ENCODE measurements around the gene SETMAR. TPM values are rescaled to one million over a fixed set of nuclear protein-coding genes. Genes with fewer than 3 reads are reported as not detected.

Gene SETMAR
- total RNA-seq = 10 to 100 TPM; 11.3 to 15.4 (median 13.2) TPM
- long read RNA-seq, donor 1, partial matches to known transcripts = 1 of 6 reads
- long read RNA-seq, donor 1, other reads (novel, unspliced or antisense) = 4 of 6 reads
- long read RNA-seq, donor 2, partial matches to known transcripts = 0 of 6 reads
- long read RNA-seq, donor 2, other reads (novel, unspliced or antisense) = 4 of 6 reads

DNA sequence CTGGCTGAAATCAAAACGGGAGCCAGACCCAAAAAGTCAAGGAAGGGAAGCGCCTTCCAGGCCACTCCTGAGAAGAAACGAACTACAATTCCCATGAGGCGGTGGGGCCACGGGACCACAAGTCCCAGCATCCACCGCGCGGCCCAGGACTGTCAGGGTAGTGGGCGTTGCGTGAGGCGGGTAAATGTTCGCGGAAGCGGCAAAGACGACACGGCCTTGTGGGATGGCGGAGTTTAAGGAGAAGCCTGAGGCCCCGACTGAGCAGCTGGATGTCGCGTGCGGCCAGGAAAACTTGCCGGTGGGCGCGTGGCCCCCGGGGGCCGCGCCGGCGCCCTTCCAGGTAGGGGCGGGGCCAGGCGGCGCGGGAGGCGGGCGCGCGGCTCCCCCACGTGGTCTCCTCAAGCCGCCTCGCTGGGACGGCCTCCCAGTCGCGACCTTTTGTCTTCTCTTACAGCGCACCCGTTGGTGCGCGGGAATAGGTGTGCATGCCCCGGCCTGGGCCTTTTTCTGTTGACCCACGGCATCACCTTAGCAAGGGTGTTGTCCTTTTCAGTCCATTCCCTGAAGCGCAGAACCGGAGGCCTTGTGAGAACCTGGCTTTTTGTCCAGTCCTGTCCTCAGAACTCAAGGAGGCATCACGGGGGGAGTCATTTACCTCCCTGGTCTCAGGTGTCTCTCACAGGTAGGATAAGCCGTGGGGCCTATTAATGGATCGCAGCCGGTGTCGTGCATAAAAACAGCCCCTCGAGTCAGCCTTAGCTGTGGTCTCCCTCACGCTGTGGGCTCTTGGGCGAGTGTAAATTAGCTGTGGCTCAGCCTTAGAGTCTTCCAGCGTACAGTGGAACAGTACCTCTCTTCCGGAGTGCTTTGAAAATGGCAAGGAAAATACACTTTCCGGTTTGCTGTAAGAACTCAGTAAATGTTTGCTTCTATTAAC is at the start of gene SETMAR:
TSS of gene SETMAR (plus strand) at position 183 of the 937 bp plus-strand sequence. CDS start at position 185, 2 bp downstream.
- intact Hi-C loops (cut with DNase I, micrococcal nuclease) = no loop called here
- peak within 1 kb of the TSS; percentile 43 for H3K4me3 ChIP-seq

GRCh38 chr3:4261406-4261805 is 41.8 kb upstream of the SETMAR start:
- no peak overlapping the region for H3K4me3 ChIP-seq
- ATAC-seq = no peak
- DNase-seq = no peak
- no peak for TF ChIP-seq CTCF (IDR thresholded peaks at IDR 0.05)
- H3K9me3 ChIP-seq = no peaks in the 10 kb centered on the region
- intact Hi-C loops (cut with DNase I, micrococcal nuclease) = no loop called here
- H3K36me3 ChIP-seq (ENCODE audit: low read depth) = no peaks in the 10 kb centered on the region
- H3K4me1 ChIP-seq (ENCODE audit: low read depth) = no peaks in the 10 kb centered on the region

More for the DNA sequence above, at the start of gene SETMAR:
- no peak for TF ChIP-seq CTCF (IDR thresholded peaks at IDR 0.05)
- ATAC-seq (peak; percentile 98), DNase-seq (peak; percentile 91 to 94 (median 93))
- H3K36me3 ChIP-seq (ENCODE audit: low read depth) = no peaks in the 10 kb centered on the region
- peaks cover 7% of the 10 kb centered on the region for H3K4me1 ChIP-seq (ENCODE audit: low read depth)
- H3K9me3 ChIP-seq = no peaks in the 10 kb centered on the region

DNA sequence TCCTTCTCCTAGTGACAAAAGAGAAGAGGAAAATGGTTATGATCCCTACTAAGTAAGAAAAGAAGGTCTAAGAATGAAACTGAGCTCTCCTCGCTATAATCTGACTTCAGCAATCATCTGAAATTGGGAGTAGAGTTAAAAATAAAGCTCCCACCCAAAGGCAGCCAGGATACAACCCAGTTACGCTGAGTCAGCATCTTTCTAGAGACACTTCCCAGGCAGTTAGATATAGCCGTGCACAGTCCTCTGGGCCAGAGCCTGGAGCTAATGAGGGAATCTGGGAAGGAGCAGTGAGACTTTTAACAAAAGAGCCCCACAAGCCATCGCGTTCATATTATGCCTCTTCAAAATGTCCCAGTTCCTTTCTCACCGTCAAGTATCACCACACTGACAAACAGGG is 39.1 kb upstream of the SETMAR start:
- Histone ChIP-seq H3K4me3 (no peak overlapping the region), H3K9me3 (no peaks in the 10 kb centered on the region), H3K36me3 (ENCODE audit: low read depth) (no peaks in the 10 kb centered on the region), H3K4me1 (ENCODE audit: low read depth) (no peaks in the 10 kb centered on the region)
- ATAC-seq = no peak
- TF ChIP-seq CTCF (IDR thresholded peaks at IDR 0.05) = no peak
- DNase-seq = no peak
- intact Hi-C loops (cut with DNase I, micrococcal nuclease) = no loop called here

GRCh38 chr3:4270720-4271119 is 32.4 kb upstream of the SETMAR start:
- Histone ChIP-seq H3K4me1 (ENCODE audit: low read depth) (no peaks in the 10 kb centered on the region), H3K36me3 (ENCODE audit: low read depth) (no peaks in the 10 kb centered on the region), H3K9me3 (no peaks in the 10 kb centered on the region), H3K4me3 (no peak overlapping the region)
- no peak for DNase-seq
- intact Hi-C loops (cut with DNase I, micrococcal nuclease) = no loop called here
- ATAC-seq = no peak
- TF ChIP-seq CTCF (IDR thresholded peaks at IDR 0.05) = no peak

DNA sequence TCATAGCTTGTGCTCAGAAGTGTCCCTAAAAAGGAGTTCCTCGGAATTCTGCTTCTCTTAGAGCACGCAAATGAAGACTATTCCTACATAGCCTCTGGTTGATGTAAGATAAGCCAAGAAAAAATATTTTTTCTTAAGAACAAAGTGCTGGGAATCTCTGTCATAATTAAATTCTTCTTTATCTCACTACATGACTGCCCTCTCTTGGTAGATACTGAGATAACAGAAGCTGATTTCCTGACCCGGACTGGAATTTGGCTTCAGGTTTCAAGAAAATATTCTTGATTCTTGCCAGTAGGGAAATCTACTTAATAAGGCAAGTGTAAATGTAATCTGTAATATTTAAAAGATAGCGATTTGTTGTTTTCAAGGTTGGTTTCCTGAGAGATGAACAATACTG is 31.3 kb upstream of the SETMAR start:
- no peak for TF ChIP-seq CTCF (IDR thresholded peaks at IDR 0.05)
- no peaks in the 10 kb centered on the region for H3K4me1 ChIP-seq (ENCODE audit: low read depth)
- intact Hi-C loops (cut with DNase I, micrococcal nuclease) = no loop called here
- H3K36me3 ChIP-seq (ENCODE audit: low read depth) = no peaks in the 10 kb centered on the region
- H3K9me3 ChIP-seq = no peaks in the 10 kb centered on the region
- no peak for DNase-seq
- H3K4me3 ChIP-seq = no peak overlapping the region
- no peak for ATAC-seq
